ENCODE results near the gene KLHL10.
A peak's percentile ranks its signal among the peaks of the same experiment; 100 is the strongest.

The KLHL10 gene

DNA sequence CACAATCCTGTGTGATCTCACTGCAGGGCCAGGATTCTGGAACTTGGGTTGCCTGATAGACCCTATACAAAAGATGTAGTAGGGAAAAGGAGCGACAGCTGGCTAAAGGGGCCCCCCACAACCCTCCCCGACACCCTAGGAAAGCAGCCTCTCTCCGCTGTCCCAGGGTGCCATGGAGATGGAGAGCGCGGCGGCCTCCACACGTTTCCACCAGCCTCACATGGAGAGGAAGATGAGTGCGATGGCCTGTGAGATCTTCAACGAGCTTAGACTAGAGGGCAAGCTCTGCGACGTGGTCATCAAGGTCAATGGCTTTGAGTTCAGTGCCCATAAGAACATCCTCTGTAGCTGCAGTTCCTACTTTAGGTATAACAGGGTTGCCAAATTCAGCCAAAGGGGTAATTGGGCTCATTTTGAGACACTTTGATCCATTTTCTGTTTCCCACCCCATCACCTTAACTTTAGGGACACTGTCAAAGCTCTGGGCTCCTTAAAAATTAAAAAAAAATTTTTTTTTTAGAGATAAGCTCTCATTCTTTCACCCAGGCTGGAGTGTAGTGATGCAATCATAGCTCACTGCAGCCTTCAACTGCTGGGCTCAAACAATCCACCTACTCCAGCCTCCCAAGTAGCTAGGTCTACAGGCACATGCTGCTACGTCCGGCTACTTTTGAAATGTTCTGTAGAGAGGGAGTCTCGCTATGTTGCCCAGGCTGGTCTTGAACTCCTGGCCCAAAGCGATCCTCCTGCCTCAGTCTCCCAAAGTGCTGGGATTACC, at the start of gene KLHL10:
Gene KLHL10 (plus strand): TSS at position 65 of the 778 bp plus-strand sequence. CDS start 108 bp downstream, at position 173.
- no peak for DNase-seq
- in situ Hi-C loops (cut with MboI; ENCODE audit: low pct_unique_long_range_greater_than_20kb, low sequenced_read_pairs): no loop called here

DNA sequence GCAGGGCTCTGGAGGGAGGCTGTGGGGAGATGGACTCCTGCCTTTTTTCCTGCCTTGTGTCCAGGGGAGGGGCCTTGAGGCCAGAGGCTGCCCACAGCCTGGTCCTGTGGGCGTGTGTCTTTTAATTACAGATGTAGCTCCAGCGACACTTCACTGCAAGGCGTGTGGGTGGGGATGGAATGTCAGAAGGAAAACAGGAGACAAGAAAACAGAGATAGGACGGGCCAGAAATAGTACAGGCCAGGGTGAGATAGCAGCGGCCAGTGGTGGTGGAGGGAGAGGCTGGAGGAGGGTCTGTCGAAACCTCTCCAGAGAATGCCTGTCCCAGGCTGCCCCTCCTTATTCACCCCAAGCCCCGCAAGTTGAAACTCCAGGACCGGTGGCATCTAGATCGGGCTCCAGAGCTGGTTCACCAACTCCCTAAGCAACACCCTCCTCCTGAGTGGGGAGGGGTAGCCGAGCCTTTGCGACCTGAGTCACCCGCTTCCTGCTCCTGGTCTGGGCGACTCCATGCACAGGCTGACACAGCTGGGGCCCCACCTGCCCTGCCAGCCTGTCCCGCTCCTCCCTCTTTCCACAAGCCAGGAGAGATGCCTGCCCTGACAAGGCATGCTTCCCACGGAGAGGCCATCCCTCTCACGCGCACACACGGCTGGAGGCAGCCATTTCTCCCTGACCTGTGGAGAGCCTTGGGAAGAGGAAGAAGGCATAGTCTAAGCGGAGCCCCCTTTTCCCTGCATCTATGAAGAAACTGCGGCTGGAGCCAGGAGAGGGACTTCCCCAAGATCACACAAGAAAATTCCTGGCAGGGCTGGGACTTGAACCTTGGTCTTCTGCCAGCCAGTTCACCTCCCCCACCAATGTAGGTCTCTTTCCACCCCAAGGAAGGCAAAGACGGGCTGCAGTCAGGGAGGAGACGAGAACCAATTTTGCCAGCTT, 44.5 kb upstream of the KLHL10 start:
- DNase-seq: peak; percentile 37
- in situ Hi-C loops (cut with MboI; ENCODE audit: low pct_unique_long_range_greater_than_20kb, low sequenced_read_pairs): no loop called here

DNA sequence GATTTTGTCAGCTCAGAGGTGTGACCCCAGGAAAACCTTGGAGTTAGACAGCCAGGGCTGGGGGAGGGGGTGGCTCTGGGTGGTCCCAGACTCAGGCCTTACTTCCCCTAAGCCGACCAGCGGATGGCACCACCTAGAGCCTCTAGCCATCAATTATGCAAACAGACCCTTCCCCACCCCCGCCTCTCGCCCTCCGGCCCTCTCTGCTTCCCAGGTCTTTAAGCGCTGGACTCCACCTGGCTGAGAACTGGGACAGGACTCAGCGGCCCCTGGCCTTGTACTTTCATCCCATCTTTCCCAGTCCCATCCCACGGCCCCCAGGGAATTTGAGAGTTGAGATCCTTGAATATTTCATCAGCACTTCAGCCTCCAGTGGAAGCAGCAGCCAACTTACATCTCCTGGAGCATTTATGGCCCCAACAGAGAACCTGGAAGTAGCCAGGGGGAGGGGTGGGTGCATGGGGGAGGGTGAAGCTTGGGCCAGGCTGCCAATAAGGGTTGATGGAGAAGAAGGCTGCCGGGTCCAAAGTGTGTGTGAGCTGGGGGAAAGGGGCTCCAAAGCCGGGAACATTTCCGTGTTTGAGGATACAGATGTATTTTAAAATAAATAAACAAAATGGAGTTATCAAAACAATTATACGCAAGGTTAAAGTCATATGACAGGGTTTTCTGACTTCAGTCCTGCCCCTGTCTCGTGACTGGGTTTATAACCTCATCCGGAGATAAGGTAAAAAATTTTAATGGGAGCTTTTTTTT, 43.7 kb upstream of the KLHL10 start:
- no peak for DNase-seq
- in situ Hi-C loops (cut with MboI; ENCODE audit: low pct_unique_long_range_greater_than_20kb, low sequenced_read_pairs): no loop called here

DNA sequence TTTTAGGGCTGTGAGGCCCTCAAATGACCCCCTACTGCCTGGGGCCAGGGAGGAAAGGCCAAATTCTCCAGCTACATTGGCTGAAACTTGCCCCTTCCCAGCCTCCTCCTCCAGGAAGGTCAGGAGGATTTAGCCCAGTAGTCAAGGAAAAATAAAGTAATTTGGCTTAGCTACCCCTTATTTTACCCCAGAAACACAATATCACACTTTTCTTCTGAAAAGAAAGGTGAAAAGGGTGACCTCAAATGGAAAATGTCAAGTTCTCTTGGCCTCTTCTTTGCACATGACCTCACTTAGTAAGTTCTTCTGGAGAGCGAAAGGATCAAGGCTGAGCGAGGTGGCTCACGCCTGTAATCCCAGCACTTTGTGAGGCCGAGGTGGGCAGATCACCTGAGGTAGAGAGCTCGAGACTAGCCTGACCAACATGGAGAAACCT, 43.1 kb upstream of the KLHL10 start:
- DNase-seq: no peak
- in situ Hi-C loops (cut with MboI; ENCODE audit: low pct_unique_long_range_greater_than_20kb, low sequenced_read_pairs): no loop called here

DNA sequence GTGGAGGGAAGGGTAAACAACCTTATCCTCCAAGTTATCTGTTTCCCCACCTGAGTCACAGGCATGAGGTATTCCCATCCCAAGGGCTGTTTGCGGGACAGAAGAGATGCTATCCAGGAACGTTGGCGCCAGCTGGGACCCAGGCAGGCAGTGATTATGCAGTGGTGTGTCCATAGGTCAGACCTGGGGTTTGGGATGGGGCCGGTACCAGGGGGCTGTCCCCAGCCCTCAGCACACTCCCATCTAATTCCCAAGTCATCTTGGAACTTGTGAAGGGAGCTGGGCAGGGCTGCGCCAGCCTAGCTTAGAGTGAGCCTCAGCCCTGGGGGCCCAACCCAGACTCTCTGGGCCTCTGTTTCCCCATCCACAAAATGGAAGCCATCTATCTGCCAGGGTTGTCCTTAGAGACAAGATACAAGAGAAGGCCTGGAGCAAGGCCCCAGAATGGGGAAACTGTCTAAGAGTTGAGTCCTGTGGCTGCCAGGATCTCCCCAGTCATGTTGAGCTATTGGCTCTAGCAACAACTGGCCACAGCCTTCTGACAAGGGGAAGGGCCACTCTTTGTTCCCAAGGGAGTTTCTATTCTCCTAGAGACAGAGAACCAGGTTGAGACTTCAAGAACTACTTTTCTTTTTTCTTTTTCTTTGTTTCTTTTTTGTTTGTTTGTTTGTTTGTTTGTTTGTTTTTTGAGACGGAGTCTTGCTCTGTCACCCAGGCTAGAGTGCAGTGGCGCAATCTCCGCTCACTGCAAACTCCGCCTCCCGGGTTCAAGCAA, 41.3 kb upstream of the KLHL10 start:
- no peak for DNase-seq
- in situ Hi-C loops (cut with MboI; ENCODE audit: low pct_unique_long_range_greater_than_20kb, low sequenced_read_pairs): no loop called here

DNA sequence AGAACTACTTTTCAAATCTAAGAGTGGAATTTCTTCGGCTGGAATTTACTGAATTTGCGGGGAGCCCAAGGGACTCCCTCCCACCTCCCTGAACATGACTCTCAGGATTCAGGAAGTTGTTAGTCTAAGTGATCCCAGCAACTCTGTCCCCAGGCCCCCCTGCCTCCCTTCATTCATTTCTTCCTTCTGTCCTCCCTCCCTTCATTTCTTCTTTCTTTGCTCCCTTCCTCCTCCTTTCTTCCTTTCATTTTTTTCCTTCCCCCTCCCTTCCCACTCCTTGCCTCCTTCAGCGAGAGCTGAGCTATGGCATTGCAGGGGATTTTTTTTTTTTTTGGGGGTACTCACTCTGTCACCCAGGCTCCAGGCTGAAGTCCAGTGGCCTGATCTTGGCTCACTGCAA, 40.2 kb upstream of the KLHL10 start:
- in situ Hi-C loops (cut with MboI; ENCODE audit: low pct_unique_long_range_greater_than_20kb, low sequenced_read_pairs): no loop called here
- DNase-seq: no peak

DNA sequence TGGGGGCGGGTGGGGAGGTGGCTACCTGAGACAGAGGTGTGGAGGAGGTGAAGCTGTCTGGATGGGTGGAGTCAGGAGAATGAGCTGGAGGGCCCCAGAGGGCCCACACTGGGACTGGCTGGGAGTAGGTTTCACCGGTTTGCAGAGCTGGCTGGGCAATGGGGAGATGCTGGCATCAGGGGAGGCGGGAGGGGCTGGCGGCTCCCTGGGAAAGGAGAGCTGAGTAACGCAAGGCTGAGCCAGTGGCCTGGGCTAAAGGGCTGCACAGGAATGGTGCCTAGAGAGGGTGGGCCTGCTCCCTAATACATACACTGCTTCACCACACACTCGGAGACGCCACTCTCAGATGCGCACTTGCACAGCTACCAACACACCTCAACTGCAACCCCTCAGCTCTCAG, 38.3 kb upstream of the KLHL10 start:
- in situ Hi-C loops (cut with MboI; ENCODE audit: low pct_unique_long_range_greater_than_20kb, low sequenced_read_pairs): no loop called here
- no peak for DNase-seq

DNA sequence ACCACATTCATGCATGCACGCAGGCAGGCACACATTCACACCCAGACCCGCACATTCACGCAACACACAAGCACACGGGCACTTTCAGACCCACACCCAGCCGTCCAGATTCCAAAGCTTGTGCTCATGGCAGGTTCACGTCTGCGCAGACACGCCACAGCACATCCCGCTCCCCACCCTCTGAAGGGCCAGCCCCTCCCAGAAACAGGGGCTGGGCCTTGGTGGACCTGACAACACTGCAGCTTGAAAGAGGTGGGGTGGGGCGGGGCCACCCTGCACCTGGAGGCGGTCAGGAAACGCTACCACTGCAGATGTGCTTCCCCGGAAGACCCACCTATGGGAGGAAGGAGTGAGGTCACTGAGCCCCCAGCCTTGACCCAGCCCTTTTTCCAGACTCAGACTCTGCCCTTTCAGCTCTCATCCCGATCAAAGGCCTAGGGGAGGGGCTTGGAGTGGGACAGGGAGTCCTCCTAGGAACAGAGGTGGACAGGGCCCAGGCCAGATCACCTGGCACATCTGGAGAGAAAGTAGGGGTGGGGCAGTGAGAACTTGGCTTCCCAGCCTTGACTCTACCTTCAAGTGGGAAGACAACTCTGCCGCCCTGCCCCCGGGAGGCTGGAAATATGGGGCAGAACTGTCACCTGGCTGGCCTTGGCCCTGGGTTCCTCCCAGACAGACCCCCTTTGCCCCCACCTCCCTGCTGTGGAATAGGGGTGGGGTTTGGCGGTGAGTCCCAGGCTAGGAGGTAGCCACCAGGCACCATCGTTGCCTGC, 36.8 kb upstream of the KLHL10 start:
- in situ Hi-C loops (cut with MboI; ENCODE audit: low pct_unique_long_range_greater_than_20kb, low sequenced_read_pairs): no loop called here
- DNase-seq: no peak

DNA sequence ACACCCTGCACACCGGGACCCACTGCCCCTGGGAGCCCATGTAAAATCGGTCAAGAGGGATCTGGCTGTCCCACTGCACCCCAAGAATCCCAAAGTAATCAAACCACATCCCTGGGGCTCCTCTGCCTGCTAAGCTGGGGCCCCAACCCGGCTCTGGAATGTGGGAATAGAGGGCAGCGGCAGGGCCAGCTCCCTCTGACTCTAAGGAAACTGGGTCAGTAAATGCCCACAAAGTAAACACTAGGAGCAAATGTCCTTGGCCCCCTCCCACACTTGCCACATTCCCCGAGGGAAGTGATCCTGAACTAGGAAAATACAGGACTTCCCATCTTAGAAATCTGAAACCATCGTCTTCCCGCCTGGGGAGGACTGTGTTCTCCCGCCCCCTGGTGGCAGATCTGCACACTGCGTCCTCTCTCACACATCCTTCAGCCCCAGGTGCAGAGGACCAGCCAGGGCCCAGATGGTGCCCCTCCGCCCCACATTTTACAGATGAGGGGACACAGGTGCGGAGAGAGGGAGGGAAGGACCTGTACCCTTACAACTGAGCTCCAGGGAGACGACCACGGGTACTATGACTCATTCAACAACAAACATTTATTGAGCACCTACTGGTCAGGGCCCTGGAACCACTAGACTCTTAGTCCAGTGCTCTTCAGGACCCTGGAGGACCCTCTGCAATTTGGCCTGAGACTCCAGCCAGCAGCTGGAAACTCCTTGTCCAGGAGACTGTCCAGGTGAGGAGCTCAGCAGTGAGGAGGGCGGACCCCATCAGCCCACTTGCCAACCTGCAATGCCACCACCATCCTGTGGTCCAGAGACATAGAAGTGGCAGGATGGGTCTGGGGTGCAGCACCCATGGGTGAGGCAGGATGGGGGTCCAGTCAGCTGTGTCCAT, 36.0 kb upstream of the KLHL10 start:
- peak; percentile 80 for DNase-seq
- in situ Hi-C loops (cut with MboI; ENCODE audit: low pct_unique_long_range_greater_than_20kb, low sequenced_read_pairs): no loop called here

DNA sequence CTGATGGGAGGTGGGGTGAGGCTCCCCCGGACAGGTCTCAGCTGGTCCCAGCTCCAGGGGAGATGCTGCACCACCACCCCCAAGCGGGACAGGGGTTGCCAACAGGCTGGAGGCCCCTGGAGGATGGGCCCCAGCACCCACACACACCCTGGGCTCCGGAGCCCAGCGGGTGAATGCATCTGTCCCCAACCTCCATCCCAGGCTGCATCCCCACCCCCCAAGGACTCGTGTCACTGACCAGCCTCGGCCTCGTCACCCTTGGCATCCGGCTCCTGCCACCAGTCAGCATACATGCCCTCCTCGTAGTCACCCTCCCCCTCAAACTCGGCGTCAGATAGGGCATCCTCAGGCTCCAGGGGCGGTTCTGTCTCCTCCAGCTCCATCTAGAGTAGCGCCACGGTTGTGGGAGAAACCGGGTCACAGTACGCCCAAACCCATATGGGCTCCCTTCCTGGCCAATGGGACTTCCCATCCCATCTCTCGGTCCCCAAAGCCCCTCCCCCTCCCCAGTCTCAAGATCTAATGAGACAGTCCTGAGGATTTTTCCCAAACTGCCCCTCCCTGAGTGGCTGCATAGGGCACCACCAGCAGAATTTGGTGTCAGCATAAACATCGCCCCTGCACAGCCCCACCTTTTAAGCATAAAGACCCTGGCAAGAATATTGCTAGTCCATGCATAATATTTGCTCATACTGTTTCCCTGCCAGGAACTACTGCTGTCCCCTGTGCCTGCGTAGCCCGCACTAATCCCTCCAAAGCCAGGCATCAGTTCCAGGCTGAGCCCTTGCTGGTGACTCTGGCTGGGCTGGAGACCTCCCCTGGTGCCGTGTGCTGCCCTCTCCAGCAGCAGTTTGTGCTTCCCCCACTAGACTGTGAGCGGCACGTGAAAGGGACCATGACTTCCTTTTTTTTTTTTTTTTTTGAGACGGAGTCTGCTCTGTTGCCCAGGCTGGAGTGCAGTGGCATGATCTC, 34.3 kb upstream of the KLHL10 start:
- peak; percentile 70 for DNase-seq
- in situ Hi-C loops (cut with MboI; ENCODE audit: low pct_unique_long_range_greater_than_20kb, low sequenced_read_pairs): no loop called here

DNA sequence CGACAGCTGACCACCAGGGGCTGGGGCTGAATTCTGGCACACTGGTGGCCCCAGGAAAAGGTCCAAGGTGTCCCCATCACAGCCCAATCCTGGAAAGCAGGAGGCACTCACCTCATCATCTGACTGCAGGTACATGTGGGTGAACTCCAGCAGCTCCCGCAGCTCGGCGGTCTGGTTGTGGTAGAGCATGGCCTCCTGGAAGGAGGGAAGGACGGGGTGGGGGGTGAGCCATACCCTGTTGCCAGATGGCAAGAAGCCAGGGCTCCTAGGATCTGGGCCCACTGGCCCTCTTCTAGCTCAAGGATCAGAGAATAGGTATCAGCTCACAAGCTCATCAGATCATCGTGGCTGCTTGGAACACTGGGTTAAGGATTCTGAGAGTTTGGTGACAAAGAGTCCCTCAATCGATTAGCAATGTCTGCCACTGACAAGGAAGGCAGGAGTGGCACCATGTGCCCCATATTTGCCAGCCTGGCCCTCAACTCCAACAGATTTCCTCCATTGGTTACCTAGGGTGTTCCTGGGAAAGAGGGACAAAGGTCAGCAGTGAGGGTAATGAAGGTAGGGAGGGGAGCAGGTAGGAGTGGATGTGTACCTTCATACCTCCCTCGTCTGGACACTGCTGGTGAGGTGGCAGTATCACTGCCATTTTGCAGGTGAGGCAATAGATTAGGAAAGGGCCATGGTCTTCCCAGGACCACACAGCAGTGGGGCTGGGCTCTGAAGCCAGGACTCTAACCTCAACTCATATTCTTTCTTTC, 30.8 kb upstream of the KLHL10 start:
- in situ Hi-C loops (cut with MboI; ENCODE audit: low pct_unique_long_range_greater_than_20kb, low sequenced_read_pairs): no loop called here
- DNase-seq: no peak

DNA sequence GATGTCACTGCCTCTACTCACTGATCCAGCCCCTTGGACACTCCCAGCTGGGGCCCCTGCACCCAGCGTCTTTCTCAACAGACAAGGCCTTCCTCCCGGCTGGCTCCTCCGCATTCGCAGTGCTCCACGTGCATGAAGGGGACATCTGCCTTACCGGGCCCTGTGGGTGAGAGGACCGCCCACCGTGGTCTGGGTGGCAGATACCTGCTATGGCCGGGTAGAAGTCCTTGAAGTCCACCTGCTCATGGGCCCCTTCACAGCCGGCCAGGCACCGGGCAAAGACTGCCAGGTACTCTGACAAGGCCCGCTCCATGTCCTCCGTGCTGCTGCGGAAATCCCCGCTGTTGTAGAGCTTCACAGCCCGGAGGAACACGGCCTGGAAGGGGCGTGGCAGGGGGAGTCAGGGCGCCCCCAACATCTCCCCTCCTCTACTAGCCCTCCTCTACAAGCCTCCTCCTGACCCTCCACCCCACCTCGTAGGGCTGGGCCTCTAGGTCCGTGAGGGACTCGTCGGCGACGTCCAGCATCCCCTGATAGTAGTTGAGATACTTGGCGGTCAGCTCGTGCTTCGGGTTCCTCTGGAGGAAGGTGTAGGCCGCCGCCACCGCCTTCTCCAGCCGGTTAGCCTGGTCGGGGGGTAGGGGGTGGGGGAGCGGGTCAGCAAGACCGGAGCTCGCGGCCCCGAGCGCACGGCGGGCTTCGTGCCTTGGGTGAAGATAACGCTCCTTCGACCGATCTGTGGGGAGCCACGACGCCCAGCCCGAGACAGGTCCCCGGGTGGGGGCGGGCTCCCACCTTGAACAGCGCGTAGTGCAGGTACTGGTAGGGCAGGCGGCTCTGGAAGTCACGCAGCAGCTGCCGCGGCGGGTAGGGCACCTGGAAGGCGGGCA, 26.7 kb upstream of the KLHL10 start:
- no peak for DNase-seq
- in situ Hi-C loops (cut with MboI; ENCODE audit: low pct_unique_long_range_greater_than_20kb, low sequenced_read_pairs): no loop called here

DNA sequence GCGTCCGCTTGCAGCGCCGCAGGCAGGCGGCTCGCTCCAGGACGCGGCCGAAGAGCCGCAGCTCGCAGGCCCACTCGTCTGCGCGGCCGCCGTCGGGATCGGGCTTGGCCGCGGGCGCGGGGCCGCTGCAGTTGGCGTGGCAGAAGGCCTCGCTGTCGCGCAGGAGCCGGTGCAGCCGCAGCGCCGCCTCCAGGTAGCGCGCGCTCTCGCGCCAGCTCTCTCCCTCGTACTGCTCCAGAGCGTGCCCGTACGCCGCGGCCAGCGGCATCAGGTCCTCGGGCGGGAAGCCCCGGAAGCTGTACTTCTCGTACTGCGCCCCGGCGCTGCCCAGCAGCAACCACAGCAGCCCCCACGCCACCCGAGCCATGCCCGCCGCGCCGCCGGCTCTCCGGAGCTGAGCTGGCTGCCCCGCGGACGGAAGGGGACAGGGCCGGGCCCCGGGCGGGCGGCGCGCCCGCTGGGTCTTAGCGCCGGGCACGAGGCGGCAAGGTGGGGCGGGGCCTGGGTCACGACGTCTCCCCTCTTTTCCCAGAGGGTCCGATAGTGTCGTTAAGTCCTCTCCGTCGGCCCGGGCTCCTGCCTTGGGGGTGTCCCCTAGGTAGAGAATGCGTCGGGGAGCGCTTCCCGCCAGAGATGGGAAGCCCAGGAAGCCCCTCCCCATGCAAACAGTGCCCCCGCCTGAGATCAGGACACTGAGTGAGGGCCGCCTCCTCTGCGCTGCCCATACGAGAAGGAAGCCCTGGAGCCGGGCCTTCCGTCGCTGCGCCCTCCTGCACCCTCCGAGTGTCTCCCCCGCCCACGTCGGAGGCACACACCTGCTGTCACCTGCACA, 25.9 kb upstream of the KLHL10 start, which contains the start of gene P3H4:
Gene P3H4 (minus strand): TSS at position 401 of the 832 bp plus-strand sequence. CDS start 34 bp downstream, at position 367.
- in situ Hi-C loops (cut with MboI; ENCODE audit: low pct_unique_long_range_greater_than_20kb, low sequenced_read_pairs): no loop called here

More for the DNA sequence above, 25.9 kb upstream of the KLHL10 start, which contains the start of gene P3H4:
- DNase-seq: peak; percentile 88

Data from KBM-7 (cell line).